Measurements from ENCODE around the gene USP53.
"Not testable (repeated sequence)": the region's sequence is repeated elsewhere in the genome, so short reads cannot be mapped to it uniquely, and the experiment has no call there.

USP53 gene

GRCh38 chr4:119279945-119280344 lies 67.4 kb downstream of the USP53 start:
- DNase-seq = not testable (repeated sequence)

- no peak for DNase-seq
These were observed 68.9 kb downstream of the USP53 start for GRCh38 chr4:119281393-119281792.

GRCh38 chr4:119284876-119285780 lies 72.6 kb downstream of the USP53 start:
- no peak for DNase-seq

GRCh38 chr4:119286377-119287002 lies 74.0 kb downstream of the USP53 start:
- DNase-seq = peak; percentile 17

- DNase-seq = no peak
These were observed 76.8 kb downstream of the USP53 start for GRCh38 chr4:119289313-119289712.

GRCh38 chr4:119290598-119290997 lies 78.1 kb downstream of the USP53 start:
- no peak for DNase-seq

GRCh38 chr4:119296356-119296755 lies 83.8 kb downstream of the USP53 start:
- DNase-seq = no peak

- DNase-seq = no peak
These were observed 85.3 kb downstream of the USP53 start for GRCh38 chr4:119297795-119298194.

GRCh38 chr4:119299260-119299671 lies 86.8 kb downstream of the USP53 start:
- DNase-seq = no peak

GRCh38 chr4:119299741-119300100 lies 87.2 kb downstream of the USP53 start:
- no peak for DNase-seq

- peak; percentile 80 for DNase-seq
These were observed 87.8 kb downstream of the USP53 start for GRCh38 chr4:119300101-119300978.

- DNase-seq = no peak
These were observed 89.7 kb downstream of the USP53 start for GRCh38 chr4:119302073-119302832.

GRCh38 chr4:119303587-119304305 lies 91.2 kb downstream of the USP53 start:
- DNase-seq = no peak

- DNase-seq = no peak
These were observed 91.9 kb downstream of the USP53 start for GRCh38 chr4:119304431-119304830.

GRCh38 chr4:119307606-119308005 lies 95.1 kb downstream of the USP53 start:
- DNase-seq = no peak

- DNase-seq = no peak
These were observed 98.3 kb downstream of the USP53 start for GRCh38 chr4:119310826-119311225.

- no peak for DNase-seq
These were observed 100.7 kb downstream of the USP53 start for GRCh38 chr4:119313237-119313636.

- DNase-seq = peak; percentile 2
These were observed 101.8 kb downstream of the USP53 start for GRCh38 chr4:119314356-119314755.

- no peak for DNase-seq
These were observed 102.5 kb downstream of the USP53 start for GRCh38 chr4:119315036-119315435.

- DNase-seq = no peak
These were observed 105.5 kb downstream of the USP53 start for GRCh38 chr4:119317990-119318389.

GRCh38 chr4:119321921-119322687 lies 109.6 kb downstream of the USP53 start, which contains the start of gene FABP2:
Gene FABP2, minus strand, starts transcription at chr4:119322138. Its CDS starts 36 bp downstream, at chr4:119322102.
- DNase-seq = no peak
